B cell (primary cell): Measurements from ENCODE around the gene IFI16.

ENCODE experiments used
- EZH2 ChIP-seq: IDR thresholded peaks from 2 replicates; pipeline ENCODE4 v1.6.1; 2012; ENCODE audit warnings: borderline replicate concordance, low read depth, mild to moderate bottlenecking, moderate library complexity, low read length; ENCODE audit not compliant: insufficient read depth, poor library complexity, severe bottlenecking
- TF ChIP-seq, protein P1 (sequence below): fragments of 200-600 bp; IDR thresholded peaks from one replicate; pipeline ENCODE4 v1.8.0; 2022; ENCODE audit warnings: antibody characterized with exemption, mild to moderate bottlenecking

DNA sequence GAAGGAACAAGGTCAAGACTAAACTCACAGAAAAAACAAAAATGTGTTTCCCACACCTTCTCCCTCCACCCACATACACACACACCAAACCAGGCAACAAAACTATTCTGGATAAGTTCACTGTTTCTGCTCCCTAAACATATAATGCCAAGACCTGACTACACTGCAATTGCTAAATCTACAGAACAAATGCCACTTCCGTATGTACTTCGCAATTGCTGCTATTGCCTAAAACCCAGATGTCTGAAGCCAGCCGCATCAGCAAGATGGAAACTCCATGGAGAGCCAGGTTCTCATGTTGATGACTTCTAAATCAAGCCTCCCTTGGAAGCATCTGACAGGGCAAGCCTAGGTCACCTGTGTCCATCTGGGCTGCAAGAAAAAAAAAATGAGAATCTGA lies 75.2 kb downstream of the IFI16 start:
- TF ChIP-seq EZH2, result no peak
- TF ChIP-seq, protein P1, sequence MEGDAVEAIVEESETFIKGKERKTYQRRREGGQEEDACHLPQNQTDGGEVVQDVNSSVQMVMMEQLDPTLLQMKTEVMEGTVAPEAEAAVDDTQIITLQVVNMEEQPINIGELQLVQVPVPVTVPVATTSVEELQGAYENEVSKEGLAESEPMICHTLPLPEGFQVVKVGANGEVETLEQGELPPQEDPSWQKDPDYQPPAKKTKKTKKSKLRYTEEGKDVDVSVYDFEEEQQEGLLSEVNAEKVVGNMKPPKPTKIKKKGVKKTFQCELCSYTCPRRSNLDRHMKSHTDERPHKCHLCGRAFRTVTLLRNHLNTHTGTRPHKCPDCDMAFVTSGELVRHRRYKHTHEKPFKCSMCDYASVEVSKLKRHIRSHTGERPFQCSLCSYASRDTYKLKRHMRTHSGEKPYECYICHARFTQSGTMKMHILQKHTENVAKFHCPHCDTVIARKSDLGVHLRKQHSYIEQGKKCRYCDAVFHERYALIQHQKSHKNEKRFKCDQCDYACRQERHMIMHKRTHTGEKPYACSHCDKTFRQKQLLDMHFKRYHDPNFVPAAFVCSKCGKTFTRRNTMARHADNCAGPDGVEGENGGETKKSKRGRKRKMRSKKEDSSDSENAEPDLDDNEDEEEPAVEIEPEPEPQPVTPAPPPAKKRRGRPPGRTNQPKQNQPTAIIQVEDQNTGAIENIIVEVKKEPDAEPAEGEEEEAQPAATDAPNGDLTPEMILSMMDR, result no peak
